GM12891 (cell line): Measurements from ENCODE around the gene WNT2B.

Experiments used
- POLR2A ChIP-seq: IDR thresholded peaks from 2 replicates; pipeline ENCODE4 v1.6.1; 2011; ENCODE audit warnings: low read depth, low read length, control low read depth
- POLR2AphosphoS5 ChIP-seq: IDR thresholded peaks from 2 replicates; pipeline ENCODE4 v1.6.1; 2011; ENCODE audit warnings: low read depth, low read length, control low read depth
- SPI1 ChIP-seq: IDR thresholded peaks from 2 replicates; pipeline ENCODE4 v1.6.1; 2011; ENCODE audit warnings: low read depth, low read length, control low read depth
- TAF1 ChIP-seq: IDR thresholded peaks from 2 replicates; pipeline ENCODE4 v1.6.1; 2011; ENCODE audit warnings: low read depth, low read length, control low read depth

DNA sequence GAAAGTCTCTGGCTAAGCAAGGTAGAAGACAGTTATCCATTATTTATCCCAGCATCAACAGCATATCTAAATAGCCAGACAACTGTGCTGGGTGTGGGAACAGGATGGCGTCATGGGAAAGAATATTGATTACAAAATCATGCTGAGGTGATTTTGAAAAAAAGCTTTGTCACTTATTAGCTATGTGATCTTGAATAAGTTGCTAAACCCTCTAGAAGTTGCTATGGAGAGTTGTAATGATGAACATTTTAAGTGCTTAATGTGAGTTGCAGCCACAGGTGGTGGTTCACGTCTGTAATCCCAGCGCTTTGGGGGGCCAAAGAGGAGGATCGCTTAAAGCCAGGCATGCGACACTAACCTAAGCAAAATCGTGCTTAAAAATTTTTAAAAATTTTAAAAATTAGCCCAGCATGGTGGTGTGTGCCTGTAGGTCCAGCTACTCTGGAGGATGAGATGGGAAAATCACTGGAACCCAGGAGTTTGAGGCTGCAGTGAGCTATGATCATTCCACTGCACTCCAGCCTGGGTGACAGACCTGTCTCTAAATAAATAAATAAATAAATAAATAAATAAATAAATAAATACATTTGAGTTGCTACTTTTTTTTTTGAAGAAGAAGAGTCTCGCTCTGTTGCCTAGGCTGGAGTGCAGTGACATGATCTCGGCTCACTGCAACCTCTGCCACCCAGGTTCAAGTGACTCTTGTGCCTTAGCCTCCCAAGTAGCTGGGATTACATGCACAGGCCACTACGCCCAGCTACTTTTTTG, 33.6 kb downstream of the WNT2B start:
- TF ChIP-seq POLR2A (no peak), SPI1 (no peak), POLR2AphosphoS5 (no peak), TAF1 (no peak)
